Astrocyte (in vitro differentiated cells and primary cell): Measurements from ENCODE around the gene TGM6. TPM values are rescaled to one million over a fixed set of nuclear protein-coding genes. Genes with fewer than 3 reads are reported as not detected.
A peak's percentile ranks its signal among the peaks of the same experiment; 100 is the strongest.

Experiments
- DNase-seq: peaks from one replicate; pipeline ENCODE4 v3.0.0-alpha.2; 2010; ENCODE audit warnings: low read depth
- FAIRE-seq: peaks from 2 replicates; lab custom pipeline; 2011; peaks lifted over from hg19 to GRCh38; lab: Jason Lieb, UNC
- H2AFZ ChIP-seq: 2 replicates; pipeline ENCODE4 v1.6.0; 2012; ENCODE audit warnings: low read depth, low read length, inconsistent platforms
- H3K27ac ChIP-seq: 2 replicates; pipeline ENCODE4 v1.5.1; 2011; ENCODE audit warnings: low read depth, low read length, inconsistent platforms
- H3K27me3 ChIP-seq: 2 replicates; pipeline ENCODE4 v1.6.0; 2011; ENCODE audit warnings: low read length, inconsistent platforms; ENCODE audit not compliant: insufficient read depth
- H3K36me3 ChIP-seq: 2 replicates; pipeline ENCODE4 v1.5.1; 2011; ENCODE audit warnings: low read length, inconsistent platforms; ENCODE audit not compliant: insufficient read depth
- H3K4me1 ChIP-seq: 2 replicates; pipeline ENCODE4 v1.5.1; 2011; ENCODE audit warnings: low read length, inconsistent platforms; ENCODE audit not compliant: insufficient read depth
- H3K4me2 ChIP-seq: 2 replicates; pipeline ENCODE4 v1.6.0; 2012; ENCODE audit warnings: low read length, inconsistent platforms
- H3K4me3 ChIP-seq: 2 replicates; pipeline ENCODE4 v1.5.1; 2011; ENCODE audit warnings: low read depth, mild to moderate bottlenecking, low read length, inconsistent platforms; ENCODE audit not compliant: insufficient read depth
- H3K79me2 ChIP-seq: 2 replicates; pipeline ENCODE4 v1.6.0; 2012; ENCODE audit warnings: mild to moderate bottlenecking, low read length, inconsistent platforms; ENCODE audit not compliant: insufficient read depth
- H3K9ac ChIP-seq: 2 replicates; pipeline ENCODE4 v1.6.0; 2012; ENCODE audit warnings: mild to moderate bottlenecking, low read length, inconsistent platforms
- H3K9me3 ChIP-seq: 2 replicates; pipeline ENCODE4 v1.5.1; 2012; ENCODE audit warnings: low read depth, mild to moderate bottlenecking, low read length, inconsistent platforms; ENCODE audit not compliant: insufficient read depth
- H4K20me1 ChIP-seq: 2 replicates; pipeline ENCODE4 v1.6.0; 2012; ENCODE audit warnings: low read length, inconsistent platforms; ENCODE audit not compliant: insufficient read depth
- H3K27ac Mint-ChIP-seq: one replicate; pipeline ENCODE4 v1.8.0; 2021; ENCODE audit warnings: mild to moderate bottlenecking, mixed read lengths; ENCODE audit not compliant: unreplicated experiment
- H3K27me3 Mint-ChIP-seq: one replicate; pipeline ENCODE4 v1.8.0; 2021; ENCODE audit warnings: low read depth, mixed read lengths; ENCODE audit not compliant: unreplicated experiment
- H3K36me3 Mint-ChIP-seq: one replicate; pipeline ENCODE4 v1.8.0; 2021; ENCODE audit warnings: low read depth, mixed read lengths; ENCODE audit not compliant: unreplicated experiment
- H3K4me1 Mint-ChIP-seq: one replicate; pipeline ENCODE4 v1.8.0; 2021; ENCODE audit warnings: low read depth, mixed read lengths; ENCODE audit not compliant: unreplicated experiment
- H3K4me3 Mint-ChIP-seq: one replicate; pipeline ENCODE4 v1.8.0; 2021; ENCODE audit warnings: mild to moderate bottlenecking, moderate library complexity, mixed read lengths; ENCODE audit not compliant: unreplicated experiment
- H3K9me3 Mint-ChIP-seq: one replicate; pipeline ENCODE4 v1.8.0; 2021; ENCODE audit warnings: mild to moderate bottlenecking, mixed read lengths; ENCODE audit not compliant: unreplicated experiment
- EZH2 ChIP-seq: IDR thresholded peaks from 2 replicates; pipeline ENCODE4 v1.6.1; 2012; ENCODE audit warnings: mild to moderate bottlenecking, low read length, inconsistent platforms; ENCODE audit not compliant: insufficient read depth
- total RNA-seq: library from RNA; stranded (reverse); gene quantifications from 2 replicates; pipeline ENCODE4 v1.2.1, GENCODE V29; 2021
- TF ChIP-seq, protein P1 (sequence below): IDR thresholded peaks from 2 replicates; pipeline ENCODE4 v1.5.1; 2011; ENCODE audit warnings: low read depth, mild to moderate bottlenecking, inconsistent platforms, low read length, moderate library complexity; ENCODE audit not compliant: insufficient read depth

The TGM6 gene
- total RNA-seq, 1 donor from 2014 or later = not detected

DNA sequence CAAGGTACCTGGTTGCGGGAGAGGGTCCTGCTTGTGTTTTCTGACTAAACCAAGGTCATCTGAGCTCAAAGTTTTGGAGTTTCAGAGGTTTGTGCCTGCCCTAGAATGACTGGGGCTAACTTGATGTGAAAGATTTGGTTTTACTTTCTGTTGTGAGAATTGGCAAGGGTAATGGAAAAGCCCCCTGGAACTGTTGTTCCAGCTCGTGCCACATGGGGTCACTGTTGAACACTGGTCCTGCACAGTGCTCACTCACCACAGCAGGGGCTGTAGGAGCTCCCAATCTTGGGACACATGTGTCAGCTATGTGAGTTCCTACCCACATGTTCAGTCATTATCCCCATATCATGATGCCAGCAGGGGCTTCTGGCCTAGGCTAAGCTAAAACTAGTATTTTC is 6.5 kb downstream of the TGM6 start:
- peaks cover 12% of the 10 kb centered on the region for H3K9me3 Mint-ChIP-seq
- Histone ChIP-seq H3K79me2 (no peaks in the 10 kb centered on the region), H3K4me1 (peaks cover 14% of the 10 kb centered on the region), H3K4me2 (peak overlapping the region; percentile 27), H3K27ac (peak overlapping the region; percentile 59), H4K20me1 (no peaks in the 10 kb centered on the region), H3K27me3 (no peaks in the 10 kb centered on the region), H3K4me3 (no peak overlapping the region), H3K36me3 (no peaks in the 10 kb centered on the region), H2AFZ (no peak overlapping the region), H3K9ac (peak overlapping the region; percentile 31), H3K9me3 (no peaks in the 10 kb centered on the region)
- TF ChIP-seq EZH2 = no peak
- TF ChIP-seq, protein P1, sequence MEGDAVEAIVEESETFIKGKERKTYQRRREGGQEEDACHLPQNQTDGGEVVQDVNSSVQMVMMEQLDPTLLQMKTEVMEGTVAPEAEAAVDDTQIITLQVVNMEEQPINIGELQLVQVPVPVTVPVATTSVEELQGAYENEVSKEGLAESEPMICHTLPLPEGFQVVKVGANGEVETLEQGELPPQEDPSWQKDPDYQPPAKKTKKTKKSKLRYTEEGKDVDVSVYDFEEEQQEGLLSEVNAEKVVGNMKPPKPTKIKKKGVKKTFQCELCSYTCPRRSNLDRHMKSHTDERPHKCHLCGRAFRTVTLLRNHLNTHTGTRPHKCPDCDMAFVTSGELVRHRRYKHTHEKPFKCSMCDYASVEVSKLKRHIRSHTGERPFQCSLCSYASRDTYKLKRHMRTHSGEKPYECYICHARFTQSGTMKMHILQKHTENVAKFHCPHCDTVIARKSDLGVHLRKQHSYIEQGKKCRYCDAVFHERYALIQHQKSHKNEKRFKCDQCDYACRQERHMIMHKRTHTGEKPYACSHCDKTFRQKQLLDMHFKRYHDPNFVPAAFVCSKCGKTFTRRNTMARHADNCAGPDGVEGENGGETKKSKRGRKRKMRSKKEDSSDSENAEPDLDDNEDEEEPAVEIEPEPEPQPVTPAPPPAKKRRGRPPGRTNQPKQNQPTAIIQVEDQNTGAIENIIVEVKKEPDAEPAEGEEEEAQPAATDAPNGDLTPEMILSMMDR = peak; percentile 55
- H3K27ac Mint-ChIP-seq = peak overlapping the region; percentile 94
- peaks cover 31% of the 10 kb centered on the region for H3K4me1 Mint-ChIP-seq
- DNase-seq (no peak), FAIRE-seq (peak; percentile 65)
- no peak overlapping the region for H3K4me3 Mint-ChIP-seq
- H3K36me3 Mint-ChIP-seq = peaks cover 4% of the 10 kb centered on the region
- peaks cover 15% of the 10 kb centered on the region for H3K27me3 Mint-ChIP-seq

DNA sequence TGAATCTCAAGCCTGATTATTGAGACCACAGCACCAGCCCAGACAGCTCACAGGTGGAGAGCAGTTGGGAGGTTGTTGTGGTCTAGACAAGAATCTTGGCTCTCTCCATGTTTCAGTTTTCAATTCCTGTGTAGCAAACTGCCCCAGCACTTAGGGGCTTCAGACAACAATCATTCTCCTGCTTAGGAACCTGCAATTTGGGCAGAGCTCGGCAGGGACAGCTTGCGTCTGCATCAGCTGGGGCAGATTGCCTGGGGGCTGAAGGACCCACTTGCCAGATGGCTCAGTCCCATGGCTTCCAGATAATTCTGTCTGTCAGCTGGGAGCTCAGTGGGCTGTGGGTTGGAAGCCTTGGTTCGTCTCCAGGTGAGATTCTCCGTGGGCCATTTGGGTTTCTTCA is 6.9 kb downstream of the TGM6 start:
- H3K79me2 ChIP-seq = no peaks in the 10 kb centered on the region
- H3K27me3 ChIP-seq = no peaks in the 10 kb centered on the region
- no peak overlapping the region for H3K9ac ChIP-seq
- no peak overlapping the region for H3K4me3 Mint-ChIP-seq
- H3K4me2 ChIP-seq = no peak overlapping the region
- peak; percentile 20 for DNase-seq
- H3K4me1 Mint-ChIP-seq = peaks cover 31% of the 10 kb centered on the region
- H3K27ac ChIP-seq = no peak overlapping the region
- peaks cover 4% of the 10 kb centered on the region for H3K36me3 Mint-ChIP-seq
- H2AFZ ChIP-seq = no peak overlapping the region
- TF ChIP-seq EZH2 = no peak
- TF ChIP-seq, protein P1 = no peak
- no peaks in the 10 kb centered on the region for H3K9me3 ChIP-seq
- H4K20me1 ChIP-seq = no peaks in the 10 kb centered on the region
- no peak overlapping the region for H3K27ac Mint-ChIP-seq
- peaks cover 12% of the 10 kb centered on the region for H3K9me3 Mint-ChIP-seq
- peaks cover 14% of the 10 kb centered on the region for H3K4me1 ChIP-seq
- FAIRE-seq = no peak
- H3K4me3 ChIP-seq = no peak overlapping the region
- H3K27me3 Mint-ChIP-seq = peaks cover 11% of the 10 kb centered on the region
- H3K36me3 ChIP-seq = no peaks in the 10 kb centered on the region

DNA sequence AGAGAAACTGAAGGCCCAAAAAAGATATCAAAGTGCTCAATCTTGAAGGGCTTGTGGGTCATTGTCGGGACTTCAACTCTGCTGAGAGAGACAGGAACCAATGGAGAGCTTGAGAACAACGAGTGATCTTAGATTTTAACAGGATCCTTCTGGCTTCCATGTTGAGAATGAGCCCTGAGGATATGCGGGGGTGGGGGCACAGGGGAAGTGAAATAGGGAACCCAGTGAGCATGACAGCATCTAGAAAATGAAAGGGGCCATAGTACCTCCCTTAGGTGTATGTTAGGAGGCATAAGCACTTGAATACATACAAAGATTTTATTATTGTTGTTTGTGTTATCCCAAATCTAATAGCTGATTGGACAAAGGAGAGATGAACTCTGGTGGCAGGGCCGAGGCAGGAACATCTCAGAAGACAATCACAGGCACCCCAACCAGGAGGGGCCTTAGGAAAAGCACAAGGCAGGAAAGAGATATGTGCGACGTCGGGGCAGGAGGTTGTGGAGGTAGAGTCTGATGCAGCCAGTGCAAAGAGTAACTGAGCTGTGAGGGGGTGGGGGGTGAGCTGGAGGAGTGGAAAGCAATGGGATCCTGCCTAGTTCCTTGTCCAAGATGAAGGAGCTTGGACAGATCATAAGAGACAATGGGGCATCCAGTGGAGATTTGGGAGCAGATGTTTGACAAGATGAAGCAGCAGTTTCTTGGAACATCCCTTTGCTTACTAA is 10.4 kb downstream of the TGM6 start:
- H3K4me1 Mint-ChIP-seq = peaks cover 15% of the 10 kb centered on the region
- no peak overlapping the region for H3K27ac Mint-ChIP-seq

More for the DNA sequence above, 10.4 kb downstream of the TGM6 start:
- H4K20me1 ChIP-seq = no peaks in the 10 kb centered on the region
- H3K4me1 ChIP-seq = peaks cover 11% of the 10 kb centered on the region
- H3K4me3 Mint-ChIP-seq = no peak overlapping the region
- FAIRE-seq = no peak
- H3K4me2 ChIP-seq = no peak overlapping the region
- H3K4me3 ChIP-seq = no peak overlapping the region
- H3K27me3 ChIP-seq = no peaks in the 10 kb centered on the region
- H3K27me3 Mint-ChIP-seq = peaks cover 14% of the 10 kb centered on the region
- no peak for DNase-seq
- no peak for TF ChIP-seq EZH2
- TF ChIP-seq, protein P1 = no peak
- H3K9me3 ChIP-seq = no peaks in the 10 kb centered on the region
- no peak overlapping the region for H2AFZ ChIP-seq
- H3K79me2 ChIP-seq = no peaks in the 10 kb centered on the region
- no peaks in the 10 kb centered on the region for H3K36me3 ChIP-seq
- H3K9ac ChIP-seq = no peak overlapping the region
- no peaks in the 10 kb centered on the region for H3K36me3 Mint-ChIP-seq
- H3K9me3 Mint-ChIP-seq = peaks cover 12% of the 10 kb centered on the region
- H3K27ac ChIP-seq = no peak overlapping the region
